ENCODE measurements around the gene SUSD6. TPM values are rescaled to one million over a fixed set of nuclear protein-coding genes. Genes with fewer than 3 reads are reported as not detected.
"Not testable (repeated sequence)": the region's sequence is repeated elsewhere in the genome, so short reads cannot be mapped to it uniquely, and the experiment has no call there.

The SUSD6 gene
- total RNA-seq, 2 experiments from 2014 or later, result 42.9 to 44.5 TPM

GRCh38 chr14:69716478-69717187 is 105.2 kb downstream of the SUSD6 start:
- POLR2A ChIA-PET, result interaction anchor here (2.0 kb wide), 1 partner anchor 50 kb away, joined by 6 read pairs; the partner anchor contains the start of gene SRSF5
- ATAC-seq (ENCODE audit: low read depth), result peak; percentile 85
- H3K9me3 Mint-ChIP-seq, result no peaks in the 10 kb centered on the region
- H3K4me1 Mint-ChIP-seq, result peaks cover 51% of the 10 kb centered on the region
- H3K27me3 Mint-ChIP-seq, result peaks cover 4% of the 10 kb centered on the region
- peak overlapping the region; percentile 74 for H3K27ac Mint-ChIP-seq
- peaks cover 22% of the 10 kb centered on the region for H3K36me3 Mint-ChIP-seq
- H3K4me3 Mint-ChIP-seq, result peak overlapping the region; percentile 61
- no peak for DNase-seq

- POLR2A ChIA-PET; H3K4me3 Mint-ChIP-seq; H3K9me3 Mint-ChIP-seq; ATAC-seq (ENCODE audit: low read depth); DNase-seq; H3K27me3 Mint-ChIP-seq: not testable (repeated sequence)
- Mint-ChIP-seq H3K36me3 (peaks cover 10% of the 10 kb centered on the region), H3K4me1 (peaks cover 37% of the 10 kb centered on the region), H3K27ac (peak overlapping the region; percentile 2)
These were observed 107.2 kb downstream of the SUSD6 start for GRCh38 chr14:69718614-69719013.

- Mint-ChIP-seq H3K9me3 (no peaks in the 10 kb centered on the region), H3K36me3 (peaks cover 9% of the 10 kb centered on the region), H3K27ac (no peak overlapping the region), H3K4me3 (no peak overlapping the region), H3K27me3 (peaks cover 8% of the 10 kb centered on the region), H3K4me1 (peaks cover 34% of the 10 kb centered on the region)
- POLR2A ChIA-PET, result no interaction called here
- DNase-seq (no peak), ATAC-seq (ENCODE audit: low read depth) (no peak)
These were observed 108.1 kb downstream of the SUSD6 start for GRCh38 chr14:69719501-69719951.

GRCh38 chr14:69720912-69721311 is 109.5 kb downstream of the SUSD6 start:
- DNase-seq, result no peak
- no peak for ATAC-seq (ENCODE audit: low read depth)
- peaks cover 9% of the 10 kb centered on the region for H3K27me3 Mint-ChIP-seq
- no peak overlapping the region for H3K4me3 Mint-ChIP-seq
- POLR2A ChIA-PET, result no interaction called here
- peak overlapping the region; percentile 9 for H3K27ac Mint-ChIP-seq
- no peaks in the 10 kb centered on the region for H3K9me3 Mint-ChIP-seq
- peaks cover 2% of the 10 kb centered on the region for H3K36me3 Mint-ChIP-seq
- peaks cover 28% of the 10 kb centered on the region for H3K4me1 Mint-ChIP-seq

- Mint-ChIP-seq H3K36me3 (no peaks in the 10 kb centered on the region), H3K9me3 (no peaks in the 10 kb centered on the region), H3K27ac (peak overlapping the region; percentile 57), H3K27me3 (peaks cover 9% of the 10 kb centered on the region), H3K4me1 (peaks cover 25% of the 10 kb centered on the region), H3K4me3 (peak overlapping the region; percentile 68)
- POLR2A ChIA-PET, result interaction anchor here (1.0 kb wide), 1 partner anchor 112 kb away, joined by 3 read pairs; no protein-coding TSS in a partner anchor
- ATAC-seq (ENCODE audit: low read depth), result peak; percentile 90
- peak; percentile 91 for DNase-seq
These were observed 115.5 kb downstream of the SUSD6 start for GRCh38 chr14:69726761-69727511.

GRCh38 chr14:69727860-69728259 is 116.5 kb downstream of the SUSD6 start:
- no peaks in the 10 kb centered on the region for H3K36me3 Mint-ChIP-seq
- H3K9me3 Mint-ChIP-seq, result no peaks in the 10 kb centered on the region
- H3K27ac Mint-ChIP-seq, result peak overlapping the region; percentile 26
- peaks cover 25% of the 10 kb centered on the region for H3K4me1 Mint-ChIP-seq
- POLR2A ChIA-PET, result no interaction called here
- ATAC-seq (ENCODE audit: low read depth) (no peak), DNase-seq (no peak)
- peaks cover 9% of the 10 kb centered on the region for H3K27me3 Mint-ChIP-seq
- no peak overlapping the region for H3K4me3 Mint-ChIP-seq

- H3K27me3 Mint-ChIP-seq; H3K36me3 Mint-ChIP-seq; DNase-seq; H3K9me3 Mint-ChIP-seq; H3K27ac Mint-ChIP-seq; ATAC-seq (ENCODE audit: low read depth); H3K4me3 Mint-ChIP-seq: not testable (repeated sequence)
- H3K4me1 Mint-ChIP-seq, result peaks cover 20% of the 10 kb centered on the region
- POLR2A ChIA-PET, result interaction anchor here (0.7 kb wide), 1 partner anchor 312 kb away, joined by 4 read pairs; no protein-coding TSS in a partner anchor
These were observed 120.7 kb downstream of the SUSD6 start for GRCh38 chr14:69731919-69732598.

- H3K9me3 Mint-ChIP-seq; DNase-seq; H3K36me3 Mint-ChIP-seq; ATAC-seq (ENCODE audit: low read depth); H3K4me3 Mint-ChIP-seq; H3K27ac Mint-ChIP-seq; H3K4me1 Mint-ChIP-seq; POLR2A ChIA-PET; H3K27me3 Mint-ChIP-seq: not testable (repeated sequence)
These were observed 125.0 kb downstream of the SUSD6 start for GRCh38 chr14:69736405-69736804.

GRCh38 chr14:69741055-69741454 is 129.7 kb downstream of the SUSD6 start:
- H3K9me3 Mint-ChIP-seq, result peaks cover 4% of the 10 kb centered on the region
- H3K4me1 Mint-ChIP-seq, result peaks cover 2% of the 10 kb centered on the region
- DNase-seq (no peak), ATAC-seq (ENCODE audit: low read depth) (no peak)
- no peaks in the 10 kb centered on the region for H3K27me3 Mint-ChIP-seq
- H3K4me3 Mint-ChIP-seq, result no peak overlapping the region
- peaks cover 5% of the 10 kb centered on the region for H3K36me3 Mint-ChIP-seq
- H3K27ac Mint-ChIP-seq, result no peak overlapping the region
- POLR2A ChIA-PET, result no interaction called here

GRCh38 chr14:69749956-69750355 is 138.6 kb downstream of the SUSD6 start:
- Mint-ChIP-seq H3K9me3 (no peaks in the 10 kb centered on the region), H3K36me3 (peaks cover 2% of the 10 kb centered on the region), H3K27ac (no peak overlapping the region), H3K27me3 (no peaks in the 10 kb centered on the region), H3K4me3 (no peak overlapping the region), H3K4me1 (peaks cover 5% of the 10 kb centered on the region)
- DNase-seq (no peak), ATAC-seq (ENCODE audit: low read depth) (no peak)
- POLR2A ChIA-PET, result no interaction called here

- Mint-ChIP-seq H3K4me1 (peaks cover 9% of the 10 kb centered on the region), H3K27me3 (no peaks in the 10 kb centered on the region), H3K4me3 (no peak overlapping the region), H3K36me3 (peaks cover 2% of the 10 kb centered on the region), H3K27ac (no peak overlapping the region), H3K9me3 (peaks cover 1% of the 10 kb centered on the region)
- ATAC-seq (ENCODE audit: low read depth) (no peak), DNase-seq (no peak)
- POLR2A ChIA-PET, result no interaction called here
These were observed 139.1 kb downstream of the SUSD6 start for GRCh38 chr14:69750495-69750894.

- Mint-ChIP-seq H3K27ac (no peak overlapping the region), H3K9me3 (peaks cover 1% of the 10 kb centered on the region), H3K27me3 (no peaks in the 10 kb centered on the region), H3K36me3 (no peaks in the 10 kb centered on the region), H3K4me3 (no peak overlapping the region), H3K4me1 (peaks cover 7% of the 10 kb centered on the region)
- POLR2A ChIA-PET, result interaction anchor here (1.6 kb wide), 1 partner anchor 15 kb away, joined by 3 read pairs; the partner anchor contains the start of gene SRSF5
- ATAC-seq (ENCODE audit: low read depth), result no peak
- no peak for DNase-seq
These were observed 141.4 kb downstream of the SUSD6 start for GRCh38 chr14:69752773-69753172.

GRCh38 chr14:69753860-69754259 is 142.5 kb downstream of the SUSD6 start:
- POLR2A ChIA-PET, result interaction anchor here (3.6 kb wide), 1 partner anchor 13 kb away, joined by 21 read pairs; the partner anchor contains the start of gene SRSF5
- H3K4me1 Mint-ChIP-seq, result peaks cover 7% of the 10 kb centered on the region
- no peak overlapping the region for H3K27ac Mint-ChIP-seq
- no peaks in the 10 kb centered on the region for H3K27me3 Mint-ChIP-seq
- ATAC-seq (ENCODE audit: low read depth) (no peak), DNase-seq (no peak)
- no peak overlapping the region for H3K4me3 Mint-ChIP-seq
- peaks cover 1% of the 10 kb centered on the region for H3K9me3 Mint-ChIP-seq
- H3K36me3 Mint-ChIP-seq, result no peaks in the 10 kb centered on the region

Measured in activated naive CD8-positive, alpha-beta T cell treated with anti-CD3 and anti-CD28 coated beads, Interleukin-2, amount 10 ng/mL, durations not matched to agents 7 days and 5 days (primary cell).